GM18507 (cell line): Measurements from ENCODE around the gene TRABD2B.

Experiments used
- DNase-seq: peaks from one replicate; pipeline ENCODE4 v3.0.0; 2011; ENCODE audit warnings: low read depth; ENCODE audit not compliant: insufficient read length; ENCODE audit errors: extremely low spot score
- FAIRE-seq: peaks from 2 replicates; lab custom pipeline; 2011; peaks lifted over from hg19 to GRCh38; lab: Jason Lieb, UNC

The TRABD2B gene

GRCh38 chr1:47772960-47773682 is 224.1 kb downstream of the TRABD2B start:
- DNase-seq (no peak), FAIRE-seq (no peak)

- DNase-seq (no peak), FAIRE-seq (no peak)
Measured at GRCh38 chr1:47772281-47772680, 224.9 kb downstream of the TRABD2B start.

DNA sequence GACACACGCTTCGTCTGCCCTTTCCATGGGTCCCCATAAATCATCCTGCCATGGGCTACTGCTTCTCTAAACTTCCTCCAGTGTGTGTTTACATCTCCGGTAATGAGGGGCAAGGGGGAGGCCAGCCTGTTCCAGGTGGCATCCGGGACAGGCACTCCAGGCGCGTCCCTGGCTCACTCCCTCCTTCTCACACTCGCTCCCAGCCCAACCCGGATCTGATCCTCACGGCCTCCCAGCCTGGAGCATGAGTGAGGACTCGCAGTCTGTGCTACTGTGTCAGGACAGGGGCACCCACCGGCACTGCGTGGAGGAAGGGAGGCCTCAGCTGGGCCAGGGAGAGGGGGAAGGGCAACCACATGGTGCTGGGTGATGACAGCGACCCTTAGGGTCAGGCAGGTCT is 225.4 kb downstream of the TRABD2B start:
- DNase-seq (no peak), FAIRE-seq (no peak)

DNA sequence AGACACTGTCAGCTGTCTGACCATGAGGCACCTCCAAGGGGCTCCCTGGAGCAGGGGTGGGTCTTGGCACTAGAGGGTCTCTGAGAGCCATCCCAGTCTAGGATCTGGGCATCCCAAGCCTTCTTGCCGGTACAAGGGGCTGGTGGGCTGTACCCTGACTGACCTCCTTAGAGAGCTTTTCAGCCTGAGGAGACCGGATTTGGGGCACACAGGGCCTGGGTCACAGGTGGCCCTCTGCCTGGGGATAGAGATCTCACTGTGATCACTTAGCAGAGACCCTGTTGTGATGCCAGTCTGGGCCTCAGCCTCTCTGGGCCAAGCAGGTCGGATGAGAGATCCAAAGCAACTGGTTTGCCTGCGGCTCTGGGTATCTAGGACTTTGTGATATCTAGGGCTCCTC is 227.2 kb downstream of the TRABD2B start:
- DNase-seq (no peak), FAIRE-seq (no peak)

DNA sequence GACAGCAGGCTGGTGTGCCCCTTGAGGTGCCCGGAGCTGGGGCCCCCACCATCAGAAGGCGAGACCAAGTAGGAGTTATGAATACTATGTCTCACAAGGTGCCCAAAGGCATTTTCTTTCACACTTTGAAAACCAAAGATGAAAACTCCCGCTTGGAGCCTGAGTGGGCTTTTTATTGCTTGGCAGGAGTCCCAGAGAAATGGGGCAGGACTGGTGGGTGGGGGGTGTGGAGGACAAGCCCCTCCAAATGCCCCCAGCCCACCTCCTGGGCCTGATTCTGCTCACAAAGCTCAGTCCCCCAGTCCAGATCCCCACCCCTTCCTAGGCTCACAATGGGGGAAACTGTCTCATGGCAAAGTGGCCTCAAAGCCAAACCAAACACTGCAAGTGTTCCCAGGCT is 227.9 kb downstream of the TRABD2B start:
- DNase-seq: no peak
- no peak for FAIRE-seq

- FAIRE-seq (no peak), DNase-seq (no peak)
Measured at GRCh38 chr1:47767741-47768100, 229.5 kb downstream of the TRABD2B start.

- no peak for DNase-seq
- no peak for FAIRE-seq
Measured at GRCh38 chr1:47766832-47767740, 230.1 kb downstream of the TRABD2B start.

GRCh38 chr1:47765742-47766485 is 231.3 kb downstream of the TRABD2B start:
- FAIRE-seq: no peak
- no peak for DNase-seq

DNA sequence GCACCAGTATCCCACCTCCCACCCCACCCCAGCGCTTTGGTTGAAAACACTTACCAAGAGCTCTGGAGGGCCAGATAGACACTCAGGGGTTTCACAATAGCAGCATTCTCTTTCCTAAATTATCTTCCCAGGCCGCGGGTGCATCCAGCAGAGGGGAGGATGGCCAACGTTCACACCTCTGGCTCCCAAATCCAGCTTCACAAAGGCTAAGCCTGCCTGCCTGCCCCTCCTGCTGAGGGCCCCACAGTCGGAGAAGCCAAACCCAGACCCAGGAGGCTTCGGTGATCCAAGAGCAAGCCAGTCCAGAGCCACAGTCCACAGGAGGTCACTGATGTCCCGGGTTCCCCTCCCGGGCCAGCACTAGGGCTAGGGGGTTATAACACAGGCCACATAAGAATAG is 231.9 kb downstream of the TRABD2B start:
- DNase-seq: no peak
- FAIRE-seq: no peak

GRCh38 chr1:47764461-47765046 is 232.6 kb downstream of the TRABD2B start:
- no peak for FAIRE-seq
- DNase-seq: no peak

- FAIRE-seq (no peak), DNase-seq (no peak)
Measured at GRCh38 chr1:47763591-47764171, 233.5 kb downstream of the TRABD2B start.

- no peak for FAIRE-seq
- no peak for DNase-seq
Measured at GRCh38 chr1:47761974-47762373, 235.2 kb downstream of the TRABD2B start.

DNA sequence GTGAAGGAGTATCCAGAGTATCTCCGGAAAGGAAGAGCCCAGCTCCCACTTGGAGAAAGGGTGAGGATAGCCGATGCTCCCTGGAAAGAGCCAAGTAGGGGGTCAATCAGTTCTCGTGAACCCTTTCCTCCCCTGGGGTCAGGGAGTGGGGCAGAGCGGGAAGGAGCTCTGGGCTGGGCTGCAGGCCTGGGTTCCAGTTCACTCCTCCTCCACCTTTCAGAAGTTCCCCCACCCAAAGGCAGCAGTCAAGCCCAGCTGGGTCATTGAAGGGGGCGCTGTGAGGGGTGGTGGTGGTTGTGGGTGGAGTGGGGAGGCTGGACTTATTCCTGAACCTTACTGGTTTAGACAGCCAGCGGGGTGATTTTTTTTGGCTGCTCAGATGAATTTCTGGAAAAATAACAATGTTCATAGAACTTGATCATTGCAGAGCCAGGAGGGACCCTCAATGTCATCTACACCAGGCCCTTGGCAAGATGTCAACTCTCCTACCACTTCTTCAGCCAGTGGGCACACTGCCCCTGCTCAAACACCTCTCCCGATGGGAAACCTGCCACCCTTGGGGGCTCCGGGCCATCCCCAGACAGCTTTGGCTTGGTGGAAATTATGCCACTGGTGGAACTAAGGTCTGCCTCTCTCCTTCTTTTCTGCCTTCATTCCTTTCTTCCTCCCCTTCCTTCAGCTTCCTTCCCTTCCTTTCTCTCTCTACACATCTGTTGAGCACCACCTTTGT is 235.8 kb downstream of the TRABD2B start:
- FAIRE-seq: no peak
- DNase-seq: no peak

- FAIRE-seq (no peak), DNase-seq (no peak)
Measured at GRCh38 chr1:47759936-47760629, 237.1 kb downstream of the TRABD2B start.

DNA sequence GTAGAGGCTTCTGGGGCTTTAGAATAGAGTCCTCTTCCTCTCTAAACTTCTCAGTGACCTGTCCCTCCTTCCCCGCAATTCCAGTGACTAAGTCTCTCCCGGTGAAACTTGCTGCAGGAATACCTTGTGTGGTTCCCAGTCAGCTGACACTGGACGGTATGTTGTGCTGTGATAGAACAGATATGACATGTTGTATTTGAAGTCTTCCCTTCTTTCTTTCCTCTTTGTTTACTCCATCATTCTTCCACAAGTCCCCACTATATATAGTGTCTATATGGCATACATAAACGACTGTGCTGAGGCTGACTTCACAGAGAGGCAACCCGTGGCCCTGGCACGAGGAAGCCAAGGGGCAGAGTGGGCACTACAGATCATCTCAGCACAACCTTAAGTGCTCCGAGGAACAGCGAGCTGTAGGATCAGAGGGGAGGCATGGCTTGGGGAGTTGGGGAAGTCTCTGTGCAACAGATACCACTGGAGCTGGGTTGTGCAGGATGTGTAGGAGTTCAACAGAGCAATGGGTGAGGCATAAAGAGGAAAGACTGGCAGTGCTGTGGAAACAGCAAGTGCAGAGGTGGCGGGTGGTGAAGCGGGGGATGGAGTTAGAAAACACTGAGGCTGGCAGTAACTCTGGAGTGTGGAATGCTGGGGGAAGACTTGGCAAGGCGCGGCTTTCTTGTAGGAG is 237.8 kb downstream of the TRABD2B start:
- no peak for FAIRE-seq
- DNase-seq: no peak

GRCh38 chr1:47758341-47759250 is 238.6 kb downstream of the TRABD2B start:
- FAIRE-seq (no peak), DNase-seq (no peak)
